ENCODE data around the gene CCL27. TPM values are rescaled to one million over a fixed set of nuclear protein-coding genes. Genes with fewer than 3 reads are reported as not detected.

Gene CCL27
- total RNA-seq, 1 experiment from 2014 or later, result 0.95 TPM

GRCh38 chr9:34654323-34655051 is 8.0 kb downstream of the CCL27 start:
- Histone ChIP-seq H3K4me1 (ENCODE audit: control insufficient read depth, insufficient read depth, low read length) (peaks cover 25% of the 10 kb centered on the region), H3K27ac (ENCODE audit: low read length) (no peak overlapping the region), H3K4me3 (ENCODE audit: low read depth in 2 of 2, low read length in 2 of 2) (no peak overlapping the region), H3K9me3 (ENCODE audit: control insufficient read depth, insufficient read depth, low read depth, low read length) (no peaks in the 10 kb centered on the region), H3K27me3 (ENCODE audit: control insufficient read depth, insufficient read depth, low read length) (no peaks in the 10 kb centered on the region), H3K36me3 (ENCODE audit: control insufficient read depth, insufficient read depth, low read length) (no peaks in the 10 kb centered on the region)
- ChIA-PET POLR2A (no interaction called here), CTCF (no interaction called here)
- intact Hi-C loops (cut with micrococcal nuclease; ENCODE audit: unreplicated experiment), result no loop called here
- DNase-seq (ENCODE audit: low read depth, low spot score), result no peak
- ATAC-seq, result no peak
- TF ChIP-seq CTCF (IDR thresholded peaks at IDR 0.05) (no peak), POLR2AphosphoS5 (IDR thresholded peaks at IDR 0.05; ENCODE audit: low read depth, low read length) (no peak), SIN3A (IDR thresholded peaks at IDR 0.05; ENCODE audit: borderline replicate concordance, insufficient read depth, low read depth, low read length) (no peak), TCF7L2 (IDR thresholded peaks at IDR 0.05; ENCODE audit: low read depth, low read length) (no peak)
- TF ChIP-seq, protein P1, sequence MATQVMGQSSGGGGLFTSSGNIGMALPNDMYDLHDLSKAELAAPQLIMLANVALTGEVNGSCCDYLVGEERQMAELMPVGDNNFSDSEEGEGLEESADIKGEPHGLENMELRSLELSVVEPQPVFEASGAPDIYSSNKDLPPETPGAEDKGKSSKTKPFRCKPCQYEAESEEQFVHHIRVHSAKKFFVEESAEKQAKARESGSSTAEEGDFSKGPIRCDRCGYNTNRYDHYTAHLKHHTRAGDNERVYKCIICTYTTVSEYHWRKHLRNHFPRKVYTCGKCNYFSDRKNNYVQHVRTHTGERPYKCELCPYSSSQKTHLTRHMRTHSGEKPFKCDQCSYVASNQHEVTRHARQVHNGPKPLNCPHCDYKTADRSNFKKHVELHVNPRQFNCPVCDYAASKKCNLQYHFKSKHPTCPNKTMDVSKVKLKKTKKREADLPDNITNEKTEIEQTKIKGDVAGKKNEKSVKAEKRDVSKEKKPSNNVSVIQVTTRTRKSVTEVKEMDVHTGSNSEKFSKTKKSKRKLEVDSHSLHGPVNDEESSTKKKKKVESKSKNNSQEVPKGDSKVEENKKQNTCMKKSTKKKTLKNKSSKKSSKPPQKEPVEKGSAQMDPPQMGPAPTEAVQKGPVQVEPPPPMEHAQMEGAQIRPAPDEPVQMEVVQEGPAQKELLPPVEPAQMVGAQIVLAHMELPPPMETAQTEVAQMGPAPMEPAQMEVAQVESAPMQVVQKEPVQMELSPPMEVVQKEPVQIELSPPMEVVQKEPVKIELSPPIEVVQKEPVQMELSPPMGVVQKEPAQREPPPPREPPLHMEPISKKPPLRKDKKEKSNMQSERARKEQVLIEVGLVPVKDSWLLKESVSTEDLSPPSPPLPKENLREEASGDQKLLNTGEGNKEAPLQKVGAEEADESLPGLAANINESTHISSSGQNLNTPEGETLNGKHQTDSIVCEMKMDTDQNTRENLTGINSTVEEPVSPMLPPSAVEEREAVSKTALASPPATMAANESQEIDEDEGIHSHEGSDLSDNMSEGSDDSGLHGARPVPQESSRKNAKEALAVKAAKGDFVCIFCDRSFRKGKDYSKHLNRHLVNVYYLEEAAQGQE (IDR thresholded peaks at IDR 0.05; ENCODE audit: insufficient read depth in 1 of 2, low read depth in 2 of 2, low read length in 1 of 2), result no peak
- in situ Hi-C loops (cut with HindIII; ENCODE audit: low pct_unique_long_range_greater_than_20kb, low sequenced_read_pairs), result no loop called here
- BruUV-seq (replicated peaks), result no TSS peak

GRCh38 chr9:34653151-34654072 is 9.0 kb downstream of the CCL27 start:
- POLR2A ChIA-PET, result no interaction called here
- CTCF ChIA-PET, result no interaction called here
- ATAC-seq (no peak), DNase-seq (ENCODE audit: low read depth, low spot score) (no peak)
- TF ChIP-seq CTCF (IDR thresholded peaks at IDR 0.05) (no peak), SIN3A (IDR thresholded peaks at IDR 0.05; ENCODE audit: borderline replicate concordance, insufficient read depth, low read depth, low read length) (no peak), TCF7L2 (IDR thresholded peaks at IDR 0.05; ENCODE audit: low read depth, low read length) (no peak)
- TF ChIP-seq, protein P1 (IDR thresholded peaks at IDR 0.05; ENCODE audit: insufficient read depth in 1 of 2, low read depth in 2 of 2, low read length in 1 of 2), result no peak
- intact Hi-C loops (cut with micrococcal nuclease; ENCODE audit: unreplicated experiment), result no loop called here
- H3K36me3 ChIP-seq (ENCODE audit: control insufficient read depth, insufficient read depth, low read length), result no peaks in the 10 kb centered on the region
- H3K4me1 ChIP-seq (ENCODE audit: control insufficient read depth, insufficient read depth, low read length), result peaks cover 25% of the 10 kb centered on the region
- no peak overlapping the region for H3K4me3 ChIP-seq (ENCODE audit: low read depth in 2 of 2, low read length in 2 of 2)
- H3K27me3 ChIP-seq (ENCODE audit: control insufficient read depth, insufficient read depth, low read length), result no peaks in the 10 kb centered on the region
- H3K9me3 ChIP-seq (ENCODE audit: control insufficient read depth, insufficient read depth, low read depth, low read length), result no peaks in the 10 kb centered on the region
- peak overlapping the region; percentile 95 for H3K27ac ChIP-seq (ENCODE audit: low read length)
- in situ Hi-C loops (cut with HindIII; ENCODE audit: low pct_unique_long_range_greater_than_20kb, low sequenced_read_pairs), result no loop called here
- BruUV-seq (replicated peaks), result no TSS peak

Data from Panc1 (cell line).